GM18858 (cell line): ENCODE data around the gene TATDN3.
"Not testable (repeated sequence)": the region's sequence is repeated elsewhere in the genome, so short reads cannot be mapped to it uniquely, and the experiment has no call there.

Source experiments
- ATAC-seq: cut with Tn5 transposase; IDR thresholded peaks from one replicate; pipeline ENCODE4 v1.9.1; 2021; ENCODE audit not compliant: unreplicated experiment

Gene TATDN3

DNA sequence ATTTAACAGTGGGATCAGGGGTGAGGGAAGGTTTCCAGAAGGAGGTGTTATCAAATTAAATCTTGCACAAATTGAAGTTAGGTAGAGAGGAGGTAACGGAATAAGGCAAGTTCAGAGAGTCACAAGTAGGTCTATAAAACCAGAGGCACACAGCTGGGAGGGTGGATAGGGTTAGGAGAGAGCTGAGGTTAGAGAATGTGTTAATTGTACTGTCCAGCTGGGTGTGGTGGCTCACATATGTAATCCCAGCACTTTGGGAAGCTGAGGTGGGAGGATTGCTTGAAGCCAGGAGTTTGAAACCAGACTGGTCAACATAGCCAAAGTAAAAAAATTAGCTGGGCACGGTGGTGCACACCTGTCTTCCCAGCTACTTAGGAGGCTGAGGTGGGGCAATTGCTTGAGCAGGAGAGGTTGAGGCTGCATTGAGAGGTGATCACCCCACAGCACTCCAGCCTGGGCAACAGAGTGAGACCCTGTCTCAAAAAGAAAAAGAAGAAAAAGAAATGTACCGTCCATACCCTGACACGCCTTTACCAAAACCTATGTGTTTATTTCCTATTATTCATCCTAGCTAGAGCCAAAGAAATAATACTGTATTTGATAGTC, 35.6 kb downstream of the TATDN3 start:
- no peak for ATAC-seq

DNA sequence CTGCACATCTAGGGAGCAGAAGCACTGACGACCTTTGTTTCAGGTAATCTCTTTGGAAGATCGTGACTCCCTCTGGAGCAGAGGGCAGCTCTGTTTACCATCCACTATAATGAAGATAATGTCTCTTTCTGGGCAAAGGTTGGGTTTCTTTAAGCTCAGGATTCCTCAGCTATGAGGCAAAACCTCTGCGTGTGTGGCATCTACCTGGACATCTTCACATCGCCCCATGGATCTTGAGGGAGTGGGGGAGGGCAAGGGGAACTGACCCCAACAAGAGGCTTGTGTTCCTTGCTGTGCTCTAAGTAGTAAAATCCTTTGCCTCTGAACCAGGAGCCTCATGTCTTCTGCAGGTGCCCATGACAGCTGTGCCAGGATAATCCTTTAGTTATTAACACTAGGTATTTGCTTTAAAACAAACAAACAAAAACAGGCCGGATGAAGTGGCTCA, 36.2 kb downstream of the TATDN3 start:
- ATAC-seq: no peak

DNA sequence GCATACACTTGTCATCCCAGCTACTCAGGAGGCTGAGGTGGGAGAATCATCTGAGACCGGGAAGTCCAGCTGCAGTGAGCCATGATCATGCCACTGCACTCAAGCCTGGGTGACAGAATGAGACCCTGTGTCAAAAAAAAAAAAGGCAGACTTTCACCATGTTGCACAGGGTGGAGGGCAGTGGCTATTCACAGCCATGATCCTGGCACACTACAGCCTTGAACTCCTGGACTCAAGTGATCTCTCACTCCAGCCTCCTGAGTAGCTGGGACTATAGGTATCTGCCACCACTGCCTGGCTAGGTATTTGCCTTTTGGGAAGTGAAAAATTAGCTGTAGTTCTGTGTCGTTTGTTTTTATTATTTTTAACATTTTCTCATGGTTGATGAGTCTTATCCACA, 36.7 kb downstream of the TATDN3 start:
- ATAC-seq: no peak

DNA sequence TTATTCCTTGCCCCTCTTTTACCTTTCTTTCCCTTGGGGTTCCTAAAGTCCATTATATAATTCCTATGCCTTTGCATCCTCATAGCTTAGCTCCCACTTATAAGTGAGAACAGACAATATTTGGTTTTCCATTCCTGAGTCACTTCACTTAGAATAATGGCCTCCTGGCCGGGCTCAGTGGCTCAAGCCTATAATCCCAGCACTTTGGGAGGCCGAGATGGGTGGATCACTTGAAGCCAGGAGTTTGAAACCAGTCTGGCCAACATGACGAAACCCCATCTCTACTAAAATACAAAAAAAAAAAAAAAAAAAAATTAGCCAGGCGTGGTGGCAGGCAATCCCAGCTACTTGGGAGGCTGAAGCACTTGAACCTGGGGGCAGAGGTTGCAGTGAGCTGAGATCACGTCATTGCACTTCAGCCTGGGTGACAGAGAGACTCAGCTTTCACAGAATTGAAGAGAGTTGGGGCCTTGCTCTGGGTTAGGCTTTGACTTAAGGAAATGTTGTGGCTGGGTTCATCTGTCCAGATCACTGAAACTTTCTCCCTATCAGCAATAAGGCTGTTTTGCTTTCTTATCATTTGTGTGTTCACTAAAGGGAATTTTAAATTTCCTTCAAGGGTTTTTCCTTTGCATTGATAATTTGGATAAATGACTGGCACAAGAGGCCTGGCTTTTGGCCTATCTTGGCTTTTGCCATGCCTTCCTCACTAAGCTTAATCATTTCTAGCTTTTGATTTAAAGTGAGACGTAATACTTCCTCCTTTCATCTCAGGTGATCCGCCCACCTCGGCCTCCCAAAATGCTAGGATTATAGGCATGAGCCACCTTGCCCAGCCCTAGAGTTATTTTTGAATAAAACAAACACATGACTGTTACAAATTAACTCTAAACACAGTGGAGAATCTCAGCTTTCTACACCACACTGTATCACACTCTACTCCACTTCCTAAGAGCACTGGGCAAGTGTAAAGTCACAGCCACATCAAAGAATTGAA, 41.8 kb downstream of the TATDN3 start:
- peak; percentile 60 for ATAC-seq

- ATAC-seq: no peak
These were observed 46.5 kb downstream of the TATDN3 start for GRCh38 chr1:212838145-212838544.

DNA sequence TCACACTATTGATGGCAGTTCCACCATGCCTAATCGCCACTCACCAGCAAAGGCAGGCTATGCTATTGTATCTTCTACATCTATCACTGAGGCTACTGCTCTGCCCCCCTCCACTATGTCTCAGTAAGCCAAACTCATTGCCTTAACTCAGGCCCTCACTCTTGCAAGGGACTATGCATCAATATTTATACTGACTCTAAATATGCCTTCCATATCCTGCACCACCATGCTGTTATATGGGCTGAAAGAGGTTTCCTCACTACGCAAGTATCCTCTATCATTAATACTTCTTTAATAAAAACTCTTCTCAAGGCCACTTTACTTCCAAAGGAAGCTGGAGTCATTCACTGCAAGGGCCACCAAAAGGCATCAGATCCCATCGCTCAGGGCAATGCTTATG, 52.8 kb downstream of the TATDN3 start:
- not testable (repeated sequence) for ATAC-seq

GRCh38 chr1:212847549-212847948, 55.9 kb downstream of the TATDN3 start, which contains the start of gene SPATA45:
SPATA45 (minus strand) TSS chr1:212847649; CDS start chr1:212836149, 11,500 bp downstream.
- ATAC-seq: no peak

- ATAC-seq: no peak
These were observed 60.5 kb downstream of the TATDN3 start for GRCh38 chr1:212852105-212852688.

- no peak for ATAC-seq
These were observed 62.0 kb downstream of the TATDN3 start for GRCh38 chr1:212853658-212854057.

GRCh38 chr1:212856755-212857154, 65.1 kb downstream of the TATDN3 start:
- no peak for ATAC-seq

- peak; percentile 91 for ATAC-seq
These were observed 66.3 kb downstream of the TATDN3 start, which contains the start of gene FLVCR1 for GRCh38 chr1:212857992-212858460. FLVCR1 (plus strand) TSS chr1:212858275; CDS start chr1:212858453, 178 bp downstream.

GRCh38 chr1:212858461-212859265, 67.0 kb downstream of the TATDN3 start:
- no peak for ATAC-seq

- no peak for ATAC-seq
These were observed 69.3 kb downstream of the TATDN3 start for GRCh38 chr1:212860713-212861581.

DNA sequence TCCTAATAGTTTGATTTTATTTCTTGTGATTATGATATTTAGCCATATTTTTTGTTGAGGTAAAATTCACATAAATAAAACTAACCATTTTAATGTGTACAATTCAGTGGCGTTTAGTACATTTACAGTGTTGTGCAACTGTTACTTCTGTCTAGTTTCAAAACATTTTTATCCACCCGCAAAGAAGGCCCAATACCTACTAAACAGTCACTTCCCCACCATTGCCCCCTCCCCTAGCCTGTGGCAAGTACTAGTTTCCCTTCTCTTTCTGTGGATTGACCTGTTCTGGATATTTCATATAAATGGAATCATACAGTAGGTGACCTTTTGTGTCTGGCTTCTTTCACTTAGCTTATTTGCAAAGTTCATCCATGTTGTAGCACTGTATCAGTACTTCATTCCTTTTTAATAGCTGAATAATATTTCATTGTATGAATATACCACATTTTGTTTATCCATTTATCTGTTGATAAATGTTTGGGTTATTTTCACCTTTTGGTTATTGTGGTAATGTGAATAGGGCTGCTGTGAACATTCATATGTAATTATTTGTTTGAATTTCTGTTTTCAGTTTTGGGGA, 70.5 kb downstream of the TATDN3 start:
- no peak for ATAC-seq

DNA sequence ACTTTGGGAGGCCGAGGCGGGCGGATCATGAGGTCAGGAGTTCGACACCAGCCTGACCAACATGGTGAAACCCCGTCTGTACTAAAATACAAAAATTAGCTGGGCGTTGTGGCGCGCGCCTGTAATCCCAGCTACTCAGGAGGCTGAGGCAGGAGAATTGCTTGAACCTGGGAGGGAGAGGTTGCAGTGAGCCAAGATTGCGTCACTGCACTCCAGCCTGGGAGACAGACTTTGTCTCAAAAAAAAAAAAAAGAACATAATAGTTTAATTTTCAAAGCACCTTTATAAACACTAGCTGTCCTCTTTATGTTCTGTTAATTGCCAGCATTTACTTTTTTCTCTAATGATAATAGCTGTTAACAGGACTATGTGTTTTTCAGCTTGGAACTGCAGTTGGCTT, 71.7 kb downstream of the TATDN3 start:
- ATAC-seq: not testable (repeated sequence)

DNA sequence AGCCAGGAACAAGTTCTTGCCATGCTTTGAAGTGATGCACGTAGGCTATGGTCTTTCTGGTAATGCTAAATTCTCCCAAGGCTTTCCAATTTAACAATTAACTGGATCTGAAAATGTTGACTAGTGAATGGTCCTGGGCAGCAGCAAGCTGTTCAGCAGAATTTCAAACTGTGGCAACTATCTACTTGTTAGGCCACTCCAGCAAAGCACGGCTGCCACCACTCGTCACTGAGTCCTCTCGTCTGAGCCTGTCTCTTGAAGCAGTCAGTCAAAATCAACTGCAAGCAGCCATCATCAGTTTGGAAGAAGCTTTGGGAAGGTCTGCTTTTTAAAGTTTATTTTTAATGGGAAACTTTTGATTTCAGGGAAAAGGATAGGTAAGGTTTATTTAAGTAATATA, 72.5 kb downstream of the TATDN3 start:
- no peak for ATAC-seq
